Activated T-helper 1 cell treated with anti-CD3 and anti-CD28 coated beads, Interleukin-2, amount 50 U/mL, for 16 hours (primary cell): ENCODE results near the gene CDKN1C.

Source experiments
- DNase-seq, 2 donors: peaks; one replicate each; pipeline ENCODE4 v3.0.0-alpha.2; 2020; ENCODE audit warnings: low read depth in 1 of 2, low spot score in 1 of 2

Gene CDKN1C

DNA sequence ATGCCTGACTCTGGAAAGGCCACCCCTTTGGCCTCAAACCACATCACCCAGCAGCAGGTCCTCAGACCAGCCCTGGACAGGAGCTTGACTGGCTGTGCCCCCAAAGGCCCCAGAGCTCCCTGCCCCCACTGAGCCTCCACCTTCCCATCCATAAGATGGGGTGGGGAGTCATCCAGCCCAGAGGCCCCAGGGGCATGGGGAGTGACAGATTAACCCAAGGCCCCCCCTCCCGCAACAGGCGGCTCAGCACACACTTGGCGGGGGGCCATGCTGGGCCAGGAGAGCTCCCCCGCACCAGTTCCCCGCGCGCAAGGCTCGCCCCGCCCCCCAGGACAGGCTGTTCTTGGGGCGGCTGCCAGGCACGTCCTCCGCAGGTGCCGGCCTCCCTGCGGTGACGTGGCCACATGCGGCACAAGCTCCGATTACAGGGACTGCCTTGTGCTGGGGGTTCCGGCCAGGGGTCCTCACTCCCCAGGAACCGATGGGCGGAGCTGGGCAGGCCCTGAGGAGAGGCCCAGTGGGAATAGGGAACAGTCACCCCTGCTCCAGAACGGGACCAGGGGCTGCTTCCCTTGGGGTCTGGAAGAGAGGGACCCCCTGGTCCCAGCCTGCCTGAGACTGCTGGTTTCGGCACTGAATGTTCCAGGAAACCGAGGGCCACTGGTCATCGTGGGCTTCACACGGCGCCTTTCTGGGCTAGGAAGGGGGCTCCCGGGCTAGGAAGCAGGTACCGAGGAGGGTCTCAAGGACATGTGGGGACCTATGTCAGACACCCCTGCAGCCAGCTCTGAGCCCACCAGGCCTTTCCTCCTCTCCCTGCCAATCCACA lies 5.1 kb upstream of the CDKN1C start:
- no peak for DNase-seq

DNA sequence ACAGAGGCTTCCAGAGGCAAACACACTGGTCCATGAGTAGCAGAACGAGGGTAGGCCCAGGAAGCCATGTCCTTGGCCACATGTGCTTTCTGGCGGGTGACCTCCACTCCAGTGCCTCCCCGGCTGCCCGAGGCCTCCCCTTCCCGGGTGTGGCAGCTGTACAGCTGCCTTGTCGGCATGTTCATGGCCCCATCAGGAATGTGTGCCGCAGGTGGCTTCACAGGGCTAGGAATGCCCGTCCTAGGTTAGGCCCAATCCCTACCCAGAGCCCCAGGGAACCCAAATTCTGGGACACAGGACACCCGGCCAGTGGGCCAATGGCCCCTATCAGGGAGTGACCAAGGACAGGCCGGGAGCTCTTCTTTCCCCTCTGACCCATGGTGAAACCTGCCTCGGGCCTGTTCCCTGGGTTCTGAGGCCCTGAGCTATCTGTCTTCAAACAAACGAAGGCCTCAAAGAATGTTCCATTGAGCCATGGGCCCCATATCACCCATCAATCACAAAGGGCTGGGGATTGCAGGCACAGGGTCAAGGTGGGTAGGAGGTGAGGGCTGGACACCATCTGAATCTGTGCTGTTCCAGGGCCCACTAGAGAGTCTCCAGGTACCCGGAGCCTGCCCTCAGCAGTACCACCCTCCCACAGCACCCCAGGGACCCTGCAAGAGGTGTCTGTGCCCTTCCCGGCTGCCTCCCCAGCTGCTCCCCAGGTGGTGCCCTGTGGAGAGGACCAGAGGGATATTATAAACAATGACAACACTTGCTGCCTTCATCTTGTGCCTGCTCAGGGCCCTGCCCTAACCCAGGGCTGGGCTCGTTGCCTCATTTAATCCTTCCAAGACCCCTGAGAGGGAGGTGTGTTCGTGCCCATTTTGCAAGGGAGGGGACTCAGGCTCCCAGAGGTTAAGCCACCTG lies 4.0 kb upstream of the CDKN1C start:
- DNase-seq = no peak

DNA sequence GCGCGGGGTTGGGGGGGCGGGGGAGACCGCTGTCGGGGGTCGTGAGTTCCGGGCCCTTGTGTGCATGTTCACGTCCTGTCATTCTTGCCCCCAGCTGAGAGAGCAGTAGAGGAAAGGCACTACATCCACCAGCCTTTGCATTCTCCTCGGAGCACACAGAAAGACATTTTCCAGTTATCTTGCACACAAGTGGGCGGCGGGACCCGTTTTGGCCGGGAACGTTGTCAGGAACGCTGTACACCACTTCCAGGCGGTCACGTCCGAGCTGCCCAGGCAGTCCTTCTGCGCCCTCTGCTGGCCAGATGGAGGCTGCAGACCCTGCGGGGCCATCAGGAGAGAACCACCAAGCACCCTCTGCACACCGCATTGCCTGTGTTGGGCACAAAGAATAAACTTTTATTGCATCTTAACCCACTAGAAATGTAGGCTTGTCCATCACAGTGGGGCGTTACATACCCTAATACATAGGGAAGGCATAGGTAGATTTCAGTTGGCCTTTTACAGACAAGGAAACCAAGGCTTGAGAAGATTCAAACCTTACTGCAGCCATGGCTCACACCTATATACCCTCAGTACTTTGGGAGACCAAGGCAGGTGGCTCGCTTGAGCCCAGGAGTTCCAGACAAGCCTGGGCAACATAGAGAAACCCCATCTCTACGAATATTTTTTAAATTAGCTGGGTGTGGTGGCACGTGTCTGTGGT lies 2.8 kb upstream of the CDKN1C start:
- peak; percentile 78 to 83 for DNase-seq

DNA sequence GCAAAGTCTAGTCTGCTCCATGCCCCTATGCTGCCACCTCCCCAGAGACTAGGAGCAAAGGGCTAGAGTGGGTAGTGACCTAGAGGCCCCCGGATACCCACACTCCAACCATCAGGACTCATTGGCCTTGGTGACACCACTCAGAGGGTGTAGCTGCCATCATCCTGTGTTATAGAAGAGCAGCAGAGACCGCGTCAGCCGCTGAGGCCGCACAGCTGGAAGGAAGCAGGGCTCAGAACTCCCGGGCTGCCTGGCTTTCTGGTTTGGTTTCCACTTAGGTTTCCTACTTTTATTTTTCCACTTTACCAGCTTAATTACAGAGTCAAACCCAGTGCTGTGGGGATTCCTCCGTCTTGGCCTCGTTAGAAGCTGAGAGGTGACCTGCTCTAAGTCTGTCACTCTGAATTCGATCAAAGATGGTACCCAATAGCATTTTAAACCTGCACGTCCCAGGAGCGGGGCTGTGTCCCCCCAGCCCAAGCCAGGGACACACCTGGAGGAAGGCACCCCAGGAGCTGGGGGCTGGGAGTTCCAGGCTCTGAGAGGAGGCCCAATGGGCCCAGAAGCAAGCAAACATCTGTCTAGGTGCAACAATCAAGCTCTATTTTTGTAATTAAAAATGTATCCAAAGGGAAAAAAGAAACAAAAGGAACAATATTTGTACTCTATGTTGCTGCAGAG lies 2.1 kb upstream of the CDKN1C start:
- DNase-seq = no peak

DNA sequence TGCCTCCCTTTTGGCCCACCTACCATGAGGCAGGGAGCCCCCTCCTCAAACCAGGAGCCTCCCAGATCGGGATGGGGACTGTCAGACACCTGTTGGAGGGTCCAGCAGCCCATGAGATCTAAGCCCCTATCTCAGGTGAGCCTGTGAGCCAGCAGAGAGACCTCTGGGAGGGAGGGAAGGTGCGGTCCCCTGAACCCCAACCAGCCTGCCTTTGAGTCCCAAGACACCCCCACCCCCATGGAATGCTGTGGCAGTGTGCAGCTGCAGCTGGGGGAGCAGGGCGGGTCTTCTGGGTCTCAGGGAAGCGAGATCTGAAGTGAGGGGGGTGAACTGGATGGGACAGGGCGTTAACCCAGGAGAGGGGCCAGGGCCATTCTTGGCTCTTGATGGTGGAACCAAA lies 1.4 kb upstream of the CDKN1C start:
- DNase-seq = no peak

DNA sequence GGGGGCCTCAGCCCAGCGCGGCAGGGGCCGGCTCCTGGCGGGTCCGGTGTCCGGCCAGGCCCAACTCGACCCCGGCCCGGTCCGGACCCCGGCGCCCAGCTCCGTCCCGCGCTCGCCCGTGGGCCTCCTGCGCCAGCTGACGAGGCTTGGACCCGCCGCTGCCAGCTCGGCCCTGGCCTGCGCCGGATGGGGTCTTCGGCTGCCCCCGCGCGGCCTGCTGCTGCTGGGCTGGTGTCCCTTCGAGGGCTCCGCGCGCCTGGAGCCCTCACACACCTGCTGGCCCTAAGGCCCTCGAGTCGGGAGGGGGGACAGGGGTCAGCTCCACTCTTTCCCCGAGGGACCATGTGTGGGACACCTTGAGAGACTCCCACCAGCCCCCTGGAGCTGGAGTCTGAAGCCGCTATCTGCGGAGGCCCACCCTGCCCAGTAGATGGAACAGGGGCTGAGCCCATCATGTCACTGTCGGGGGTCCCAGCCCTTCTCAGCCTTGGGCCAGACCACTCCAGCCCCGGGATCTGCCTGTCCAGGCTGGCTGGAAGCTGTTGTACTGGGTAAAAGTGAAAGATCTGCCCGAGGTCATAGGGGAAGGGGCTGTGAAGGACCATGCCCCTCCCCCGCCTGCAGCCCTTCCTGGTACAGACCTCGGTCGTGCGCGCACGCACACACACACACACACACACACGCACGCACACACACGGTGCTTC lies 768 bp upstream of the CDKN1C start:
- no peak for DNase-seq

DNA sequence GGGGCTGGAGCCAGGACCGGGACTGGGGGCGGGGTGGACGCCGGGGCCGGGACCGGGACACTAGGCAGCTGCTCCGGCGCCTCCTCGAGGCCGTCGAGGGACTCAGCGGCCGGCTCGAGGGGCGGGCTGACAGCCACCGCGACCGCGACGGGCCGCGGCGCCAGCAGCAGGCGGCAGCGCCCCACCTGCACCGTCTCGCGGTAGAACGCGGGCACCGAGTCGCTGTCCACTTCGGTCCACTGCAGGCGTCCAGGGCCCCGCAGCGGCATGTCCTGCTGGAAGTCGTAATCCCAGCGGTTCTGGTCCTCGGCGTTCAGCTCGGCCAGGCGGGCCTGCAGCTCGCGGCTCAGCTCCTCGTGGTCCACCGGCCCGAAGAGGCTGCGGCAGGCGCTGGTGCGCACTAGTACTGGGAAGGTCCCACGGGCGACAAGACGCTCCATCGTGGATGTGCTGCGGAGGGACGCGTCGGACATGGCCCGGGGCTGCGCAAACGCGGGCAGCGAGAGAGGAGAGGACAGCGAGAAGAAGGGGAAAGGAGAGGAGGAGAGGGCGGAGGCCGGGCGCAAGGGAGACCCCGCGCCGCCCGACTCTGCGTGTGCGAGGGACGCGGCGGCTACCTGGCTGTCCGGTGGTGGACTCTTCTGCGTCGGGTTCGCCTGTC lies 428 bp downstream of the CDKN1C start:
- DNase-seq = no peak

DNA sequence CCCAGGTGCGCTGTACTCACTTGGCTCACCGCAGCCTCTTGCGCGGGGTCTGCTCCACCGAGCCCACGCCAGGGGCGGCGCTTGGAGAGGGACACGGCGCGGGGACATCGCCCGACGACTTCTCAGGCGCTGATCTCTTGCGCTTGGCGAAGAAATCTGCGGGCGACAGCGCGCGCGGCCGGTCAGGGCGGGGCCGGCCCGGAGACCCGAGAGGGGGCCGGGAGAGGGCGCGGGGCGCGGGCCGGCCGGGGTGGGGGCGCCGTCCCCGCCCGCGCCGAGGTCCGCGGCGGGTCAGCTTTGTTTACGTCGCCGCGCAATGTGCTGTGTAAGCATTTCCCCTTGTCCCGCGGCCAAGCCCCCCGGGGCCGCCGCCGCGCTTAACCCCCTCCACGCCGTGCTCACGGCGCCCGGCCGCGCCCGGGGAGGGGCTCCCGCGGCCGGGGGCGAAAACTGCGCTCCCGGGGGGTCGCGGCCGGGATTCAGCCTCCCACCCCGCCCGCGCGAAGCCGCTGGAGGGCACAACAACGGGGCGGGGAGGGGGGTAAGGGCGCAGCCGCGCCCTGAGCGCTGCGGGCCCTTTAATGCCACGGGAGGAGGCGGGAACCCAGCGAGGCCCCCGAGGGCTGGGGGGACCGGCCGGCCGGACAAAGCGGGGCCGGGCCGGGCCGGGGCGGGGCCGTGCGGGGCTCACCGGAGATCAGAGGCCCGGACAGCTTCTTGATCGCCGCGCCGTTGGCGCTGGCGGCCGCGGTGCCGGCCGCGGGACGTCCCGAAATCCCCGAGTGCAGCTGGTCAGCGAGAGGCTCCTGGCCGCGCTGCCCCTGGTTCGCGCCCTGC lies 1.4 kb downstream of the CDKN1C start:
- no peak for DNase-seq

DNA sequence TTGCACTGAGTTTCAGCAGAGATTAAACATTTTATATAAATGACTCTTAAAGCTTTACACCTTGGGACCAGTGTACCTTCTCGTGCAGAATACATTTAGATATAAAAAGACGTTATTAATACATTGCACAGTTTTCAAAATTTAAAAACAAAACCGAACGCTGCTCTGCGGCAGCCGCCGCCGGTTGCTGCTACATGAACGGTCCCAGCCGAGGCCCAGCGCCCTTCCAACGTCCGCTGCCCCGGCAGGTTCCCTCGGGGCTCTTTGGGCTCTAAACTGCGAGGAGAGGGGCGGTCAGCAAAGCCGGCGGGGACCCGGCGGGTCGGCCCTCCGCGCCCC lies 2.0 kb downstream of the CDKN1C start:
- no peak for DNase-seq

DNA sequence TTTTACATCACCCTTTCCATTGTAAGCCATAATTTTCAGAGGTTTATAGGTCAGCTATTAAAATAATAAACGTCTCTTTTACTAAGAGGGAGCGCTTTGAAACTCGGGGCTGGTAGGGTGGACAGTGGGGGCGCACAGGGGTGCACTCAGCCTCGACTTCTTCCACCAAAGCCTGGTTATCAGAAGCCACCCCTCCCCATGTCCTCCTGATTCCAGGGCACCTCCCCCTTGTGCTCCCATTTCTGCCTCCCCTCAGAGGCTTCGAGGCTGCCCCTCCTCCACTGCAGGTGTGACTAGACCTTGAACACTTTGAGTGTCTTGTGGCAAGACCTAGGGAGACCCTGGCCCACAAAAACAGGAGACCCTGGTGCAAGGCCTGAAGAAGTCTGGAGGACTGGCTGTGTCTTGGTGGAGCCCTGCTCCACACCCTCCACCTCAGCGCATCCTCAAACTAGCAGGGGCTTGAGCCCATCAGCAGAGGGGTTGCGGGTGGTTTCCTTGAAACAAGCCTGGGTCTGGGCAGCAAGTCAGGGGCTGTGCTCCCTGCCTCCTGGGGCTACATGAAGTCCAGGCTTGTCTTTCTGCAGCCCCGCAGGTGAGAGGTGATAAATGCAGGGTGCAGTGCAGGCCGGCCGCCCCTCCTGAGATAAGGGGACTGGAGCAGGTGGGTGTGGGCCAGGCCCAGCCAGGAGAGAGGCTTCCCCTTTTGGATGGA lies 3.0 kb downstream of the CDKN1C start:
- no peak for DNase-seq

DNA sequence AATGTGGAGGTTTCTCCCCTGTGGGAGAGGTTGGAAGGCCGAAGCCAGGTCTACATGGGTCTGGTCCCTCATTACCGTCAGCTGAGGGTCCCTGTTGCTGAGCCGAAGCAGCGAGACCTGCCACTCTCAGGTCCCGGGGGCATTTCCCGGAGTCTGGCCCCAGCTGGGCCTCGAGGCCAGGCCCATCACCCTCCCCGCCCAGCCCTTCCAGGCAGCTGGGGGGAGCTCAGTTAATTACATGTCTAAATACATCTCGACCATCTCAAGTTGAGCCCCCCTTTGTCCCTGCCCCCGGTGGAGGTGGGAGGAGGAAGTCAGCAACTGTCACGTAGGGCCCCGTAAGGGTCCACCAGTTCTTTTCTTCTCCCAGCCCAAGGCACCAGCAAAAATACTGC lies 3.6 kb downstream of the CDKN1C start:
- no peak for DNase-seq

DNA sequence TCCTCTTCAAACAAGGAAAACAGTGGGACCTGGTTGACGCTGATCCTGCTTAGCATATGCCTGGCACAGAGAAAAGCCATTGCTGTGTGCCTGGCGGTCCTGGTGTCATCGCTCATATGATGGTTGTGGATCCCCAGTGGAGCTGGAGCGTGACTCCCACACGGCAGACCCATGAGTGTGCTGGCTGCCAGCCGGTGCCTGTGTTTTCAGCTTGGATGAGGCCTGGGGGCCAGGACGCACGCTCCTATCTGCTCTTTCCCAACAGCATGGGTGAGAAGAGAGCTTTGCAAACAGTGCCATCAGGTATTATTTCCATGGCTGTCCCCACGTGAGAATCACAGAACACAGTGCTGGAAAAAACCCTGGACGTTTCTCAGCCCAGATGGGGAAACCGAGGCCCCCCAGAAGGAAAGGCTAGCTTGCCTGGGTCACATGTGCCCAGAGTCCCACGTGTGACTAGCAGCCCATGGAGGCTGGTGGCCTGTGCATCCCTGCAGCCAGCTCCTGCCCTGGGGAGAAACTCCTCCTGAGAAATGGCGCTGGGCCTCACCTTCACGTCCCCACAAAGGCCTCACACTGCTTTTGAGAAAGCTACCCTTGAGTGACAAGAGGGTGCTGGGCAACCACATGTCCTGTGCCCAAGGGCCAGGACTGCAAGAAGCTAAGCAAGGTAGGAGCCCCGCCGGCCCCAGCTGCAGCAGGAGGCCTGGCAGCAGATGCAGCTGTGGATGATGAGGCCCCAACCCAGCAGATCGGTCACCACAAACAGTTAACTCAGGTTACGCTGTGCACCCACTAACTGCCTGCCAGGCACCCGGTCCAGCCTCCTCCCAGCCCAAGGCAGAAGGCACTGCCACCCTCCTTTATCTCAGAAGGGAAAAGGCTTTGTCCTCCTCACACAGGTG lies 4.2 kb downstream of the CDKN1C start:
- DNase-seq = no peak

DNA sequence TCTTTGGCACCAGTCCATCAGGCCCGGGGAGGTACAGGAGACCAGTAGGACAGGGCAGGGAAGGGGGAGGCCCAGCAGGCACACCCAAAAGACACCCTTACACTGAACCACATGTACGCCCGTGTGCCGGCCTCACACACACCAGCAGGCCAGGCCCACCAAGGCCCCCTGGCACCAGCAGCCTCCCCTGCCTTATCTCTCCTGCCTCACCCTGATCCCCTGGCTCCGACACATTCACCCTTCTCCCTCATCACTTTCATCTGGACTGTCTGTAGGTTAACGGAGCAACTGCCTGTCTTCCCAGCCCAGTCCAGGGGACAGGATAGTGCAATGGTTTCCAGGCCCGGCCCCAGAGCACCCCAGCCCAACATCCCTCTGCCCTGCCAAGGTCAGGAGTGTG lies 4.9 kb downstream of the CDKN1C start:
- no peak for DNase-seq

DNA sequence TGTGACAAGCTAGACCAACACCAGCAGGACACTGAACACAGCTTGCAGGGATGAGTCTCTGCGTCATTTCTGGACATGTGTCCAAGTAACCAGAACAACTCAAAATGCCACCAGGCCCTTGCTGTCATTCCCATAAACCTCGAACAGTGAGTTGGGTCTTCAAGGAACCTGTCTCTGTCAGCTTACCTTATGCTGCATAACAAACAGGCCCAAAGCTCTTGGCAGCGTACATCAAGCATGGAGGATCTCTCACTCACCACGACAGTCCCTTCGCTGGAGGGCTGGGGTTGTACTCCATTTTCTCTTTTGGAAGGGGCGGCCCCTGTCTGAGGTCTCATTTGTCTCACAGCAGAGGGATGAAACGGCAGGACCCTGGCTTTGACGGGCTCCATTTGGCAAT lies 6.8 kb downstream of the CDKN1C start:
- no peak for DNase-seq

DNA sequence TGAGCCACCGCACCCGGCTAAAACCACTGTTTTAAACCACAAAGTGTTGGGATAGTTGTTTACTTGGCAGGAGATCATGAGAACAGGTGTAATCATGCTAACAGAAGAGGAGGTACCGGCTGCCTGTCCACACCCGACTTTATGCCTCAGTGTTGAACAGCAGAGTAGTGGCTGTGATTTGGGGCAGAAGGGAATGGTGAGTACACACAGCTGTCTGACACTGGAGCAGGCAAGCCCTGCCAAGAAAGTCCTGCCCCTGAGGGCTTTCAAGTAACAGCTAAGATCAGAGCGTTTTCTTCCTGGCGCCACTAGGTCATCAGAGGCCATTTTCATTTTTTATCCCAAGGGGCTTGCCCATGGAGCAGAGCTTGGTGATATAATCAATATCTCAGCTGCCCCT lies 8.1 kb downstream of the CDKN1C start:
- no peak for DNase-seq

DNA sequence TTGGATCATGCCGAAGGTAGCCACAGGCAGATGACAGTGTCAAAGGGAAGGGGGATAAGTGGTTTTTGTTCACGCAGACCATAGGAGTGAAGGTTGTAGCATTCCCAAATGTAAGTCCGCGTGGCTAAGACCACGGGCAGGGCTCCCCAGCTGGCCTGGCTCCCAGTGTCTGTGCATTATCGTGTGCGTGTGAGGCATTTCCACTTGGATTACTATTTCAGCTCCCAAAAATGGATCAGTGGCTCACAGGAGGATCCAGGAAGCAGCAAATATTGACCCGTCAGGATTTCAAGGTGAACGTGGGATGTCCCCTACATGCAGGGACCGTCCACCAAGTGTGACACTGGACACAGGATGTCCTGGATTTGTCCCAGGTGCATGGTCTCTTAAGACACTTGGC lies 10.6 kb downstream of the CDKN1C start:
- DNase-seq = no peak

DNA sequence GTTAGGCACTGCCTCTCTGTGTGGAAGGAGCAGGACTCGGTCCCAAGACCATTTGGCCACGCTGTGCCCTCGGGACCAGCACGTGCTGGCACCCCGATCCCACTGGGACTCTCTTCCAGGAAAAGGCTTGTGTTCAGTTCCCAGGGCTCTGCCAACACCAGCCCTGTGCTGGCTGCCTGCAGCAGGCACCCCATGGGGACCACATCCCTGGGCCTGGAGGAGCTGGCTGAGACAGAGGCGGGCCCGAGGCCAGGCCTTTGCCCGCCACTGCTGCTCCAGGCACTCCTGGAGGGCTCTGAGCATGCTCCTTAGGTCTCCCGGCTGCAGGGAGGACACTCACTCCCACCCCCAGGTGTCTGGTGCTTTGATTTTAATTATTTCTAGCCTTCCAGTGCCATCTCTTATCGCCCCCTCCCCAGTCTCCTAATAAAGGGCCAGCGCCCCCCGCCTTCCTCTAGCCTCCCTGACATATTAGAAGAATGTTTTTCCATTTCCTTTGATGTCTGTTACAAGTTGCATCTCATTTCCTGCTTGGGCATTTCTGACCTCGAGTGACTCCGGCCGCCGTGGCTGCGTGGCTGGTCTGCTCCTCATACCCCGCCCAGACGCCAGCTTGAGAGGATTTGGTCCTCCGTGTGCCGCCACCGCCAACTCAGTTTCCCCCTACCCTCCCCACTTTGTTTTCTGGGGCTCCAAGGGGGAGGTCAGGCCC lies 14.4 kb downstream of the CDKN1C start:
- DNase-seq = no peak
